ENCODE data around the gene BSPH1. TPM values are rescaled to one million over a fixed set of nuclear protein-coding genes. Genes with fewer than 3 reads are reported as not detected.
"Not testable (repeated sequence)": the region's sequence is repeated elsewhere in the genome, so short reads cannot be mapped to it uniquely, and the experiment has no call there.

The BSPH1 gene
- total RNA-seq, 2 experiments from 2014 or later, result not detected

DNA sequence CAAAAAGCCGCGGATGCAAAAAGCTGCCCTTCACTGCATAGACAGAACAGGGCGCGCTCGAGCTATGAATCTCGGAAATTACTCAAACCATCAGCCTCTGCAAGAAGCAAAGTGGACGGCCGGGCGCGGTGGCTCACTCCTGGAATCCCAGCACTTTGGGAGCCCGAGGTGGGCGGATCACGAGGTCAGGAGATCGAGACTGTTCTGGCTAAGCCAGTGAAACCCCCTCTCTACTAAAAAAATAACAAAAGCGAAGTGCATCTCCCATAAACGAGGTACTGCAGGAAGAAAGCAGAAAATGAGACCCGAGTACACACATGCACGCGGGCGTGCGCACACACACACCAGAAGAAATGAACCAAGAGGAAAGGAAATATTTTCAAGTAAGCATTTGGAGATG, 39.8 kb downstream of the BSPH1 start:
- ATAC-seq (ENCODE audit: poor library complexity); H3K27ac ChIP-seq (ENCODE audit: low read depth in 1 of 2, low read length in 2 of 2); H3K4me1 ChIP-seq (ENCODE audit: insufficient read depth, low read length); H3K9me3 Mint-ChIP-seq; H3K36me3 ChIP-seq (ENCODE audit: insufficient read depth, low read length); H3K27ac Mint-ChIP-seq; intact Hi-C loops (cut with DNase I, micrococcal nuclease); H3K4me1 Mint-ChIP-seq (ENCODE audit: low read depth); CTCF ChIA-PET; H3K27me3 ChIP-seq (ENCODE audit: control insufficient read depth in 1 of 2, insufficient read depth in 2 of 2, low read length in 2 of 2); H3K4me3 ChIP-seq (ENCODE audit: low read length); H3K4me3 Mint-ChIP-seq; H3K9me3 ChIP-seq (ENCODE audit: control insufficient read depth in 1 of 2, insufficient read depth in 1 of 2, low read length in 2 of 2); H3K36me3 Mint-ChIP-seq (ENCODE audit: low read depth); POLR2A ChIA-PET; H3K27me3 Mint-ChIP-seq; DNase-seq: not testable (repeated sequence)
- TF ChIP-seq CTCF (IDR thresholded peaks at IDR 0.05), result peak; percentile 12

GRCh38 chr19:47949852-47950521, 42.0 kb downstream of the BSPH1 start:
- H3K9me3 Mint-ChIP-seq, H3K27ac Mint-ChIP-seq: not testable (repeated sequence)
- peak in 3 of 14 experiments; percentile 3 to 37 (median 16) for DNase-seq

DNA sequence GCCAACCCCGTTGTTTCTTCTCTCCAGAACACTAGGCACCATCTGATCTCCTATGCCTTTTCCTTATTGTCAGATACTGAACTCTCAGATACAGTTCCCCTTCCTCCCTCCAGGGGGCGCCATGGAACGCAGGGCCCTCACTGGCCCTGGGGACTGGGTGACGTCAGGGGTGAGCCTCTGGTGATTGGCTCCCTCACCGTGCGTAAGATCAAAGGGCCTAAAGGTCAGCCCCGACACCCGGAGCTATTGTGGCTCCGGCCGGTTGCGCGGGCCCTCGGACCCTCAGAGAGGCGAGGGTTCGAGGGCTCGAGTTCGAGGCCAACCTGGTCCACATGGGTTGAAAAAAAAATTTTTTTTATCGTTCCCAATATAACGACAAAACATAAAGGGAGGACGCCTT, 63.4 kb downstream of the BSPH1 start:
- POLR2A ChIA-PET, CTCF ChIA-PET, H3K9me3 Mint-ChIP-seq: not testable (repeated sequence)

More at GRCh38 chr19:47949852-47950521, 42.0 kb downstream of the BSPH1 start:
- H3K4me3 Mint-ChIP-seq; ATAC-seq (ENCODE audit: poor library complexity); CTCF ChIA-PET; H3K27ac ChIP-seq (ENCODE audit: low read depth in 1 of 2, low read length in 2 of 2); H3K9me3 ChIP-seq (ENCODE audit: control insufficient read depth in 1 of 2, insufficient read depth in 1 of 2, low read length in 2 of 2); H3K4me1 ChIP-seq (ENCODE audit: insufficient read depth, low read length); H3K4me3 ChIP-seq (ENCODE audit: low read length); POLR2A ChIA-PET; H3K36me3 Mint-ChIP-seq (ENCODE audit: low read depth); H3K27me3 ChIP-seq (ENCODE audit: control insufficient read depth in 1 of 2, insufficient read depth in 2 of 2, low read length in 2 of 2); H3K4me1 Mint-ChIP-seq (ENCODE audit: low read depth); H3K36me3 ChIP-seq (ENCODE audit: insufficient read depth, low read length); H3K27me3 Mint-ChIP-seq; intact Hi-C loops (cut with DNase I, micrococcal nuclease): not testable (repeated sequence)

DNA sequence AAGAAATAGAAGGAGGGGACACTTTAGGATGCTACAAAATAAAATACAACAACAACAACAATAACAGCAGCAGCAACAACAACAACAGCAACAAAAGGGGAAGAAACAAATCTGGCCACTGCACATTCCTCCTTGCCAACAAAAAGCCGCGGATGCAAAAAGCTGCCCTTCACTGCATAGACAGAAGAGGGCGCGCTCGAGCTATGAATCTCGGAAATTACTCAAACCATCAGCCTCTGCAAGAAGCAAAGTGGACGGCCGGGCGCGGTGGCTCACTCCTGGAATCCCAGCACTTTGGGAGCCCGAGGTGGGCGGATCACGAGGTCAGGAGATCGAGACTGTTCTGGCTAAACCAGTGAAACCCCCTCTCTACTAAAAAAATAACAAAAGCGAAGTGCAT, 71.9 kb downstream of the BSPH1 start:
- intact Hi-C loops (cut with DNase I, micrococcal nuclease), result not testable (repeated sequence)
- TF ChIP-seq CTCF (IDR thresholded peaks at IDR 0.05), result peak; percentile 65

More for the DNA sequence above, 63.4 kb downstream of the BSPH1 start:
- H3K36me3 ChIP-seq (ENCODE audit: insufficient read depth, low read length); intact Hi-C loops (cut with DNase I, micrococcal nuclease); H3K4me3 ChIP-seq (ENCODE audit: low read length); H3K36me3 Mint-ChIP-seq (ENCODE audit: low read depth); H3K9me3 ChIP-seq (ENCODE audit: control insufficient read depth in 1 of 2, insufficient read depth in 1 of 2, low read length in 2 of 2); DNase-seq; H3K27me3 ChIP-seq (ENCODE audit: control insufficient read depth in 1 of 2, insufficient read depth in 2 of 2, low read length in 2 of 2); H3K4me1 ChIP-seq (ENCODE audit: insufficient read depth, low read length); H3K27ac Mint-ChIP-seq; H3K4me1 Mint-ChIP-seq (ENCODE audit: low read depth); H3K27ac ChIP-seq (ENCODE audit: low read depth in 1 of 2, low read length in 2 of 2); H3K27me3 Mint-ChIP-seq; ATAC-seq (ENCODE audit: poor library complexity); H3K4me3 Mint-ChIP-seq: not testable (repeated sequence)

More for the DNA sequence above, 71.9 kb downstream of the BSPH1 start:
- H3K27ac Mint-ChIP-seq; CTCF ChIA-PET; ATAC-seq (ENCODE audit: poor library complexity); H3K27me3 Mint-ChIP-seq; H3K4me3 ChIP-seq (ENCODE audit: low read length); H3K27ac ChIP-seq (ENCODE audit: low read depth in 1 of 2, low read length in 2 of 2); H3K4me3 Mint-ChIP-seq; DNase-seq; H3K36me3 ChIP-seq (ENCODE audit: insufficient read depth, low read length); H3K4me1 ChIP-seq (ENCODE audit: insufficient read depth, low read length); H3K4me1 Mint-ChIP-seq (ENCODE audit: low read depth); H3K9me3 ChIP-seq (ENCODE audit: control insufficient read depth in 1 of 2, insufficient read depth in 1 of 2, low read length in 2 of 2); H3K27me3 ChIP-seq (ENCODE audit: control insufficient read depth in 1 of 2, insufficient read depth in 2 of 2, low read length in 2 of 2); POLR2A ChIA-PET; H3K36me3 Mint-ChIP-seq (ENCODE audit: low read depth); H3K9me3 Mint-ChIP-seq: not testable (repeated sequence)

Other genes with a start within 250 kb of the BSPH1 start
- gene NOP53, start 246.6 kb downstream of the BSPH1 start, total RNA-seq, result 1,000 to 10,000 TPM; 1,074 to 1,154 TPM
- gene SELENOW, start 213.5 kb downstream of the BSPH1 start, total RNA-seq, result 10 to 100 TPM; 71.6 TPM
- gene TPRX1, start 187.6 kb downstream of the BSPH1 start, total RNA-seq, result not detected
- not detected for gene CRX, start 170.2 kb downstream of the BSPH1 start, total RNA-seq
- not detected for gene TPRX2, start 132.9 kb downstream of the BSPH1 start, total RNA-seq
- gene SULT2A1, start 105.9 kb downstream of the BSPH1 start, total RNA-seq, result not detected
- gene ELSPBP1, start 2.5 kb upstream of the BSPH1 start, total RNA-seq, result not detected
- gene CABP5, start 51.9 kb upstream of the BSPH1 start, total RNA-seq, result not detected
- gene PLA2G4C, start 118.6 kb upstream of the BSPH1 start, total RNA-seq, result 1 to 10 TPM; 1.9 TPM
- gene LIG1, start 178.2 kb upstream of the BSPH1 start, total RNA-seq, result 10 to 100 TPM; 62.8 to 70.7 TPM
- 1 to 10 TPM; 2.5 to 3.1 TPM for gene ZSWIM9, start 178.5 kb upstream of the BSPH1 start, total RNA-seq